Dermis microvascular lymphatic vessel endothelial cell (primary cell): ENCODE data around the gene KLHL25. TPM values are rescaled to one million over a fixed set of nuclear protein-coding genes. Genes with fewer than 3 reads are reported as not detected.
"Not testable (repeated sequence)": the region's sequence is repeated elsewhere in the genome, so short reads cannot be mapped to it uniquely, and the experiment has no call there.

Source experiments
- DNase-seq, 2 donors: peaks; one replicate each; pipeline versions ENCODE4 v3.0.0 to v3.0.0-alpha.2; 2010; ENCODE audit warnings: low read depth in 2 of 2
- total RNA-seq: library from RNA; depleted of rRNA; stranded (reverse); fragments of >200 nt; gene quantifications from 2 replicates; pipeline ENCODE4 v1.2.1, GENCODE V29; 2014

KLHL25 gene
- total RNA-seq = 3.9 and 4.8 TPM in 2 replicates

DNA sequence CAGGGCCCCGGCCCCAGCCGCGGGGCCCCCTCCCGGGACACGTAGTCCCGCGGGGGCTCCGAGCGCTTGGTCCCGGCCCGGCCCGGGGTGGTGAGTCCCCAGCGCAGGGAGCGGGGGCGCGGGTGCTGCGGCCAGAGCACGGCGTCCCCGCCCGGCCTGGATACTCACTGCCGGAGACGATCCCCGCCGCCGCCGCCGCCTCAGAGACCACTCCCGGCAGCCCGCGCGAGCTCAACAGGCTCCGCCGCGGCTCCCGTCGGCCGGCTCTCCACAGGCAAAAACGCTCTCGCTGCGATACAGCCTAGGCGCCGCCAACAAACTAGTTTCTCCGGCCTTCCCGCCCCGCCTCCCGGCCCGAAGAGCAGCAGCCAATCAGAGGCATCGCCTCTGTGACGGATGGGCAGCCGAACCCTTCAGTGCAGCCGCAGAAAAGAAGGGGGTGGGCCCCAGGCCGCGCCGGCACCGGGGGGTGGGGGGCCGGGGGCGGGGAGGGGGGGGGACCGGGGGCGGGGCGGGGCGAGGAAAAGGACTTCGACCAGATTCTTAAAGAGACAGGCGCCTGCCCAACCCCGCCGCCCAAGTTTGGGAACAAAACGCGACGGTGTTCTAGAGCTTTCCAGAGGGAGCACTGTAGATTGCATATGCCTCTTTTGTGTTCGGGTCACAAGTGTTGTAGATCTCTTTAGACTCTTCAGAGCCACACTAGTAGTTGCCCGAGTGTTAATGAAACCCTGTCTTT, at the start of gene KLHL25:
TSS of gene KLHL25 (minus strand) at position 328 of the 739 bp plus-strand sequence. CDS start 25,115 bp downstream, outside the sequence.
- DNase-seq = peak; percentile 82 to 96

- no peak for DNase-seq
Measured at GRCh38 chr15:85840802-85841152, 46.1 kb upstream of the KLHL25 start.

DNA sequence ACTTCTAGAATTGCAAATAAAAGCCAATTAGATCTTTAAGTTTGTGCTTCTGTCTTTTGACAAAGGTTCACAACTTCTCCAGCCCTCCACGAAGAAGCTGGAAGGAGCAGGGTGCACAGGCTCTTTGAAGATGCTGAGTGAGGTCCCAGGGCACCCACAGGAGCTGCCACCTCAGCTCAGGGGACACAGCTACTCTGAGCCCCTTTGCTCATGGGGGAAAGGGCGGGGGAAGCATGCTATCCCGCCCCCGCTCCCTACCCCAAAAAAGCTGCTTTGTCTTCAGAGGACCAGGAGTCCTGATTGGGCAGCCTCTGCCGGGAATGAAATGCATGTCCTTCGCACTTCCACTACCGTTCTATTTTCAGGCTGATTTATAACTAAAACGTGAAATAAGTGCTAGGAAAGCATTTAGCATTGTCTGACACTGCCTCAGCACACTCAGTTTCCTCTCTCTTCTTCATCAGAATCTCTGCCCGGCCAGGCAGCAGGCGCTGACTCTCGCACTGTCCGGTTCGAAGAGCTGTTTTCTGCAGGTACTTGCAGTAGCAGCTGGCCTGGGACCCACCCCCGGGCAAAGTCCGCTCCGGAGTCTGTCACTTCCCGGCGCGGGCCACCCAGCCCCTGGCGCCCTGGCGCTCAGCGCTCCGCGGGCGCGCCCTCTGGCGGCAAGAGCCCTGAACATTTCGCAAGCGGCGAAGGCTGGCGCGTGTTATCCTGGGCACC, 45.5 kb upstream of the KLHL25 start:
- peak; percentile 44 to 74 for DNase-seq

DNA sequence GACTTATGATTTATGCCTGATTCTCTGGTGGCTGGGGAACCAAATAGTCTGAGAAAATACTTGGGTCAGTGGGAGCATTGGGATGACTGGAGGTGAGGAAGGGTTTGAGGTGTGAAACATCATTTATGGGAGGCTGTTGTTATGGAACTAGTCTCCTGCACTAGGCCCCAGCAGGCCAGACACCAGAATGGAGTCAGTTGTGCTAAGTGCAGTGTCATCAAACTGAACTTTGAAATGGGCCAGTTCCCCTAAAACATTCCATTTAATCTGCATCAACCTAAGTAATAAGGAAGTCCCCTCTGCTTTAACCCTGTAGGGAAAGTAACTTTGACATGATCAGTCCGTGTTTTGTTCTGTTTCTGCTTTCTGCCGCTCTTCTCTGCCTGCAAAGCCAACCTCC, 44.9 kb upstream of the KLHL25 start:
- DNase-seq = no peak

DNA sequence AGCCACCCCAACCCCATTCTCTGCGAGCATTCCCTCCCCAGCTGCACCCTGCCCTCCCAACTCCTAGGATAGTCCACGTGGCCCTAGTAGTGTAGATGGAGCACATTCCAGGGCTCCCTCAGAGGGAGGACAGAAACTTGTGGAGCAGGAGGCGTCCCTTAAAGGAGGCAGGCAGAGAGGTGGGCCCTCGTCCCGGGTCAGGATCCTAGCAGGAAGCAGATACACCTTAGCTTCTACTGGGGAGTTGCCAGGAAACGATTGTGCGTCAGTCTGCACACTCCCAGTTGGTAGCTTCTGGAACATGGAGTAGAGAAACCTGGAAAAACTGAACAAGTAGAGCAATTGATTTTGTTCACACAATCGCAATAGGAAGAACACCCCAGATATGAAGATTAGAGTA, 43.9 kb upstream of the KLHL25 start:
- DNase-seq = no peak

DNA sequence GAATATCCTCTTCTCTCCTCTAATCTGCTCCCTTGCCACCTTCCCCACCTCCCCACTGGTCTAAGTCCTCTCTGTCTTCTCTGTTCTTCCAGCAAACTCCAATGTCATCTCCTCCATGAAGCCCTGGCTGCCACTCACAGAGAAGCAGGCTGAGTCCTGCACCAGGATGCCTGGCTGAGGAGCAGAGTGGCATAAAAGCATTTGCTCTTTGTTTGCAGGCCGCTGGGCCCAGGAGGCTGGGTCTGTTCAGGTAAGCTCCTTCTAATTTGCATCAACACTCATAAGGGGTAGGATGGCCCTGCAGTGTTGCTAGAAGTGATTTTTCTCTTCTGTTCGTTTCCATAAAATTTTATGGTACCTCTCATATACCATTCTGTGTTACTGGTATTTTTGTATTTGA, 43.2 kb upstream of the KLHL25 start:
- no peak for DNase-seq

- peak; percentile 48 to 74 for DNase-seq
Measured at GRCh38 chr15:85837011-85837433, 42.3 kb upstream of the KLHL25 start.

GRCh38 chr15:85834651-85835050, 39.9 kb upstream of the KLHL25 start:
- DNase-seq = no peak

GRCh38 chr15:85832394-85832793, 37.7 kb upstream of the KLHL25 start:
- no peak for DNase-seq

DNA sequence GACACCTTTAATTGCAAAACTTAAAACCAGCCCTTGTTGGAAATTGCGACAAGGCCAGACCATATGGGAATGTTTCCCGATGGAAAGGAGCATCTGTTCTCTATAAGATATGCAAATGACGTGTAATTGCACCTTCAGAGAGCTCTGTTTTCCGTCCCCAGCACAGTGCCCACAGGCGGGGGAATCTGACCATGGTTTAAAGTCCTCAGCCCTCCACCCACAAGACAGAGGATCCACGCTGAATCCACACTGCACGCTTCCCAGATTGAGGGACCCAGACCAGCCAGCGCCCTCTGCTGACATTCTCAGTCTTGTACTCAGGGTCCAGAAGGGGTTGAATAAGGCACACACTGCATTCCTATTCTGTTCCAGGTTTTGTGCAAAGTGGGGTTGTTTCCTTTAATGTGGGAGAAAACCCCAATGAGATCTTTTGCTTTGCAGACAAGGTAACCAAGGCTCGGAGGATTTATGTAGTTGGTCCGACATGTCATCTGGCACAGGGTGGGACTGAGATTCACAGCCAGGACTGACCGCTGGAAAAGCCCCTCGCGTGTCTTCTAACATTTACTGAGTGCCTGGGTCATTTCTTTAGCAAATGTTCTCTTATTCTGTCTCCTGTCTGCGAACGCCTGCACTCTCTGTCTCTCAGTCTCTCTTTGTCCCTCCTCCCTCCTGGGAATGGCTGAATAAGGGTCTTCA, 36.8 kb upstream of the KLHL25 start:
- peak; percentile 36 to 63 for DNase-seq

DNA sequence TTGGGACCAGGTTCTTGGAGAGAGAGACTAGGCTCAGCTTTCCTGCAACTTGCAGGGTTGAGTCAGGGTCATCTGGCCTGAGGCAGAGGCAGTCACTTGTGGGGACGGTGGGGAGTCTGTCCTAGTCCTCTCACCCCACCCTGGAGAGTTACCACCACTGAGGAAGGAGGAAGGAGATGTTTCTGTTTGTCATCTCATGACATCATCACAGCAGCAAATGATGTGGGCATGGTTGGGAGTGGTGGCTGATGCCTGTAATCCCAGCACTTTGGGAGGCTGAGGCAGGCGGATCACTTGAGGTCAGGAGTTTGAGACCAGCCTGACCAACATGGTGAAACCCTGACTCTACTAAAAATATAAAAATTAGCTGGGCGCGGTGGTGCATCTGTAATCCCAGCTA, 35.0 kb upstream of the KLHL25 start:
- DNase-seq = not testable (repeated sequence)

- DNase-seq = no peak
Measured at GRCh38 chr15:85828874-85829273, 34.1 kb upstream of the KLHL25 start.

- no peak for DNase-seq
Measured at GRCh38 chr15:85828126-85828525, 33.4 kb upstream of the KLHL25 start.

- no peak for DNase-seq
Measured at GRCh38 chr15:85826756-85827515, 32.2 kb upstream of the KLHL25 start.

- DNase-seq = no peak
Measured at GRCh38 chr15:85825719-85826118, 31.0 kb upstream of the KLHL25 start.

- DNase-seq = no peak
Measured at GRCh38 chr15:85825118-85825517, 30.4 kb upstream of the KLHL25 start.

DNA sequence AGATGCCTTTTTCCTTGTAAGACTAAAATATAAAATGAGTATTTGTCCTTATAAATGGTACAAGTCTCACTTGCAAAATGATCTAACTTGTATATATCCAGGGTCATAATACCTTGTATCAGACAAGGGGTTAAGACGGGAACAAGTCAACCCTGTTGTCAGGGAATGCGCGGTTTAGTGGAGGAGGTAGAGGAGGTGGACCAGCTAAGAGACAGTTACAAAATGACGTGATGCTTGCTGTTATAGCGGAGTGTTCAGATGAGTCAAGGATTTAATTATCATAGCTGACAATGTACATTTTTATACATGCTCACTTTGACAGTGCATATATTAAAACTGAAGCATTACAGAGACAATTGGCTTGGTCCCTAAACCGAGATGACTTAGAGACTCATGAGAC, 26.8 kb upstream of the KLHL25 start:
- DNase-seq = no peak

DNA sequence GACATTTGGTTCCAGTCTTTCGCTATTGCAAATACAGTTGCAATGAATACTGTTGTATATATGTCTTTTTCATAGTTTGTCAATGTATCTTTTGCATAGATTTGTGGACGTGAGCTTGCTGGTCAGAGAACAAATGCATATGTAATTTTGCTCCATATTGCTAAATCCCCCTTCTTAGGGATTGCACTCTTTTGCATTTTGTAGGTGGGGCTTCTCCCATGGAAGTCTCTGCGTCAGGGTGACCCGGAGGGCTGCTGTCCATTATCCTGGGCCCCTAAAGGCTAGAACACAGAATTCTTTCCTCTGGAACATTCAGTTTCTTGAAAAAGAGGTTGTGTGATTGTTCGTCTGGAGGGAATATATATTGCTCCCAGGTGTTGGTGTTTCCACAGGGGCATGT, 25.2 kb upstream of the KLHL25 start:
- no peak for DNase-seq

DNA sequence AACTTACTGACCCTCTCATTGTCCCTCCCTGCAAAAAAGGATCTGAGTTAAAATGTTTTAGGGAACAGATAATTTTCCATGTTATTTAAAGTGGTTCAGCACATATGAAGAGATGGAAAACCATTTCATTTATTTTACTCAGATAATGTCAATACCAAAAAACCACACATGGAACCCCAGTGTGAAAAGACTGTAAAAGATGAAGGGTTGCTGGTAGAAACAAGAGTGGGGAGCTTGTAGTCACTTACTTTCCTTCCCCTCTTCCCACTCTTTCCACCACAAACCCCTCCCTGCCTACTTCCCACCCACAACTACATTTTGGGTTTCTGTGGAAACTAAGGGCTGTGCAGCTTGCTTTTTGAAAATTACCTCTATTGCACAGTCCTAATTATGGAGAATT, 18.5 kb upstream of the KLHL25 start:
- DNase-seq = no peak

DNA sequence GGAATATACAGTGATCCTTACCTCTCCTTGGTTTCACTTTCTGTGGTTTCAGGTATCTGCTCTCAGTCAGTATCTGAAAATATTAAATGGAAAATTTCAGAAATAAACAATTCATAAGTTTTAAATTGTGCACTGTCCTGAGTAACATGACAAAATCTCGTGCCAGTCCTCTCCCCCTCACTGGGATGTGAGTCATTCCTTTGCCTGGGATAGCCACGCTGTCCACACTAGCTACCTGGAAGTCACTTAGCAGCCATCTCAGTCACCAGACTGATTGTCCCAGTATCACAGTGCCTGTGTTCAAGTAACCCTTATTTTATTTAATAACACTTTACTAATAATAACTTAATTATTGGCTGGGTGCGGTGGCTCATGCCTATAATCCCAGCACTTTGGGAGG, 15.3 kb upstream of the KLHL25 start:
- peak in 1 of 2 donors; percentile 10 for DNase-seq

DNA sequence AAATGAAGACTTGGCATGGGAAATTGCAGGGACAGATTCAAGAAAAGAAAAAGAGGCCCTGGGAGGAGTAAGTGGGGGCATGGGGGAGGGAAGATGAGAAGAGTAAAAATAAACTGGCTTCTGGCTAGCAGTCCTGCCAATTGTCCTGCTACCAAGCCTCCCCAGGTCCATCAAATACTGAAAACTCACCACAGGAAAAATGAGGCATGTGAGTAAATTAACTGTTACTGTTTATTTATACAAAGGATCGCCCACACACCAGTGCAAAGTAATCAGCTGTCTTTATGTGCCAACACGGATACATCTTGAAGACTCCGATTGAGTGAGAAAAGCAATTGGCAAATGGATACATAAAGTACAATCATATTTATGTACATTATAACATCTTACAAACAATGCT, 10.7 kb upstream of the KLHL25 start:
- DNase-seq = no peak
